ENCODE measurements around the gene RNF112. TPM values are rescaled to one million over a fixed set of nuclear protein-coding genes. Genes with fewer than 3 reads are reported as not detected.

RNF112 gene
- total RNA-seq, 1 experiment from 2014 or later, result 0.81 TPM

GRCh38 chr17:19405114-19405513 is 5.9 kb upstream of the RNF112 start:
- no peak overlapping the region for H3K27ac Mint-ChIP-seq
- H4K5ac ChIP-seq (ENCODE audit: insufficient read length, low read depth, low read length), result no peak overlapping the region
- no peak overlapping the region for H2BK5ac ChIP-seq (ENCODE audit: insufficient read length, low read length)
- no peak overlapping the region for H2BK12ac ChIP-seq (ENCODE audit: insufficient read length, low read depth, low read length)
- peaks cover 2% of the 10 kb centered on the region for H3K27me3 Mint-ChIP-seq (ENCODE audit: low read depth)
- no peaks in the 10 kb centered on the region for H3K9me3 ChIP-seq (ENCODE audit: control insufficient read depth, low read depth, low read length)
- DNase-seq, result no peak
- H3K79me1 ChIP-seq (ENCODE audit: insufficient read depth, low read depth, low read length, poor library complexity, severe bottlenecking), result no peaks in the 10 kb centered on the region
- no peak overlapping the region for H2BK15ac ChIP-seq (ENCODE audit: low read depth, low read length)
- H4K91ac ChIP-seq (ENCODE audit: insufficient read length, low read depth, low read length), result no peak overlapping the region
- WGBS (ENCODE audit: extremely low coverage, insufficient read length, low lambda C conversion rate), result no CpG with 5 or more reads among the region's 5 CpGs
- no peaks in the 10 kb centered on the region for H3K9me3 Mint-ChIP-seq
- H4K8ac ChIP-seq (replicated peaks; ENCODE audit: insufficient read length, low read depth, low read length), result no peak overlapping the region
- no peak overlapping the region for H2BK20ac ChIP-seq (ENCODE audit: low read depth, low read length, poor library complexity, severe bottlenecking)
- no peak overlapping the region for H3K9ac ChIP-seq (ENCODE audit: extremely low read depth, insufficient read length, low read length)
- no peaks in the 10 kb centered on the region for H3K79me2 ChIP-seq (ENCODE audit: insufficient read depth, low read length)
- H3K4me2 ChIP-seq (ENCODE audit: insufficient read depth, insufficient read length, low read length), result no peak overlapping the region
- H3K23ac ChIP-seq (ENCODE audit: insufficient read length, low read depth, low read length), result no peak overlapping the region
- no peaks in the 10 kb centered on the region for H3K23me2 ChIP-seq (ENCODE audit: insufficient read length, low read depth, low read length, poor library complexity, severe bottlenecking)
- no peak overlapping the region for H3K27ac ChIP-seq (ENCODE audit: insufficient read length, low read depth, low read length)
- no peak overlapping the region for H3K14ac ChIP-seq (ENCODE audit: insufficient read depth, low read length)
- H3K36me3 Mint-ChIP-seq (ENCODE audit: insufficient read depth in 1 of 3, low read depth in 3 of 3), result no peaks in the 10 kb centered on the region; a peak in 1 of 7 replicates
- H3K18ac ChIP-seq (ENCODE audit: insufficient read length, low read depth, low read length), result no peak overlapping the region
- H2AFZ ChIP-seq (ENCODE audit: low read length), result no peak overlapping the region
- no peak overlapping the region for H3K4ac ChIP-seq (ENCODE audit: low read depth, low read length)
- peaks cover 1 to 4% of the 10 kb centered on the region in 2 experiments; a peak in 3 of 4 replicates for H3K4me1 Mint-ChIP-seq
- no peak overlapping the region for H2BK120ac ChIP-seq (ENCODE audit: low read depth, low read length, poor library complexity, severe bottlenecking)
- H3K4me3 Mint-ChIP-seq, result no peak overlapping the region
- no peak overlapping the region for H3K56ac ChIP-seq (ENCODE audit: insufficient read length, low read depth, low read length)
- TF ChIP-seq CTCF (conservative IDR thresholded peaks at IDR 0.05), result no peak
- H4K20me1 ChIP-seq (ENCODE audit: control insufficient read depth, insufficient read depth, insufficient read length), result no peaks in the 10 kb centered on the region
- no peaks in the 10 kb centered on the region for H3K4me1 ChIP-seq (ENCODE audit: insufficient read depth, low read length)
- H3T11ph ChIP-seq (ENCODE audit: low read length), result no peak overlapping the region
- H3K27me3 ChIP-seq (ENCODE audit: insufficient read depth, low read length), result no peaks in the 10 kb centered on the region
- H2AK5ac ChIP-seq (ENCODE audit: insufficient read length, low read length), result no peak overlapping the region

Data from H9 (cell line).